PC-3 (cell line): Measurements from ENCODE around the gene CBFA2T3. TPM values are rescaled to one million over a fixed set of nuclear protein-coding genes. Genes with fewer than 3 reads are reported as not detected.

Experiments used
- ATAC-seq: fragments of 200-7000 bp; cut with Tn5 transposase; 2 replicates; pipeline ENCODE4 v1.9.1; 2020; ENCODE audit warnings: mild to moderate bottlenecking, moderate library complexity
- BruUV-seq: library from RNA; stranded (reverse); fragments of 400-500 nt; replicated peaks from 2 replicates; lab custom pipeline; 2021; lab: Mats Ljungman, UMichigan
- CTCF ChIA-PET: fragments of 300-600 bp; sonication (Branson Sonifier 250); formaldehyde crosslinking; loops from one replicate; lab custom pipeline; 2022; ENCODE audit warnings: antibody characterized with exemption; lab: Charles Lee
- POLR2A ChIA-PET: fragments of 300-600 bp; sonication (Branson Sonifier 250); formaldehyde crosslinking; loops from one replicate; lab custom pipeline; 2022; ENCODE audit warnings: antibody characterized with exemption; ENCODE audit not compliant: unreplicated experiment; lab: Charles Lee
- DNase-seq: peaks from one replicate; pipeline ENCODE4 v3.0.0-alpha.2; 2015
- H2AFZ ChIP-seq: fragments of 300-600 bp; sonication (generic); 2 replicates; pipeline ENCODE4 v1.6.0; 2016; ENCODE audit warnings: antibody characterized with exemption, low read length
- H3F3A ChIP-seq: fragments of 300-600 bp; sonication (generic); one replicate; pipeline ENCODE4 v1.6.0; 2017; ENCODE audit warnings: antibody characterized with exemption, low read length, control low read depth, mild to moderate bottlenecking; ENCODE audit not compliant: unreplicated experiment
- H3K27ac ChIP-seq: fragments of 300-600 bp; sonication (generic); 2 replicates; pipeline ENCODE4 v1.5.1; 2016; ENCODE audit warnings: mild to moderate bottlenecking, low read length
- H3K27me3 ChIP-seq: fragments of 300-600 bp; sonication (generic); 2 replicates; pipeline ENCODE4 v1.6.1; 2016; ENCODE audit warnings: low read length, mixed read lengths
- H3K36me3 ChIP-seq: fragments of 300-600 bp; sonication (generic); 2 replicates; pipeline ENCODE4 v1.6.1; 2016; ENCODE audit warnings: low read depth, mixed run types, low read length, mixed read lengths
- H3K4me1 ChIP-seq: fragments of 300-600 bp; sonication (generic); 2 replicates; pipeline ENCODE4 v1.5.1; 2016; ENCODE audit warnings: low read length; ENCODE audit not compliant: insufficient read depth
- H3K4me2 ChIP-seq: fragments of 300-600 bp; sonication (generic); 2 replicates; pipeline ENCODE4 v1.6.0; 2016; ENCODE audit warnings: low read length
- H3K4me3 ChIP-seq: fragments of 300-600 bp; sonication (generic); 2 replicates; pipeline ENCODE4 v1.5.1; 2016; ENCODE audit warnings: mild to moderate bottlenecking, low read length, mixed read lengths
- H3K79me2 ChIP-seq: fragments of 300-600 bp; sonication (generic); 2 replicates; pipeline ENCODE4 v1.6.1; 2017; ENCODE audit warnings: low read length, mixed read lengths
- H3K9ac ChIP-seq: fragments of 300-600 bp; sonication (generic); 2 replicates; pipeline ENCODE4 v1.6.0; 2016; ENCODE audit warnings: mild to moderate bottlenecking, low read length
- H3K9me2 ChIP-seq: fragments of 300-600 bp; sonication (generic); replicated peaks from 2 replicates; pipeline ENCODE4 v1.6.1; 2016; ENCODE audit warnings: mixed run types, low read length, mixed read lengths
- H3K9me3 ChIP-seq: fragments of 300-600 bp; sonication (generic); 2 replicates; pipeline ENCODE4 v1.6.1; 2016; ENCODE audit warnings: low read length, mixed read lengths
- H4K20me1 ChIP-seq: fragments of 300-600 bp; sonication (generic); 2 replicates; pipeline ENCODE4 v1.6.1; 2016; ENCODE audit warnings: low read length, mixed read lengths
- EZH2 ChIP-seq: fragments of 300-600 bp; sonication (generic); IDR thresholded peaks from one replicate; pipeline ENCODE4 v1.6.1; 2017; ENCODE audit warnings: antibody characterized with exemption, mild to moderate bottlenecking, low read length; ENCODE audit not compliant: unreplicated experiment
- EZH2phosphoT487 ChIP-seq: fragments of 300-600 bp; sonication (generic); IDR thresholded peaks from 2 replicates; pipeline ENCODE4 v1.6.1; 2018; ENCODE audit warnings: mild to moderate bottlenecking, antibody characterized with exemption, low read length, borderline replicate concordance
- intact Hi-C: fragments of 100-400 bp; cut with micrococcal nuclease; formaldehyde crosslinking; loops from 2 replicates; pipeline ENCODE4 v1.9.0; 2023
- total RNA-seq: library from RNA; depleted of rRNA; stranded (reverse); fragments of >200 nt; gene quantifications from 2 replicates; pipeline ENCODE4 v1.2.3, GENCODE V29; 2014
- TF ChIP-seq, protein P1 (sequence below): fragments of 300-600 bp; sonication (generic); conservative IDR thresholded peaks from 2 replicates; pipeline ENCODE4 v1.5.1; 2017; ENCODE audit warnings: antibody characterized with exemption, low read depth, mild to moderate bottlenecking, low read length

CBFA2T3 gene
- total RNA-seq, 1 experiment from 2014 or later: not detected

GRCh38 chr16:88882358-88883030 is 94.5 kb downstream of the CBFA2T3 start:
- peak; percentile 38 for DNase-seq
- no peak overlapping the region for H3K9ac ChIP-seq
- H2AFZ ChIP-seq: no peak overlapping the region
- peak; percentile 77 for ATAC-seq
- peaks cover 6% of the 10 kb centered on the region; the same call in 1 of the 2 replicates for H3K4me1 ChIP-seq
- POLR2A ChIA-PET: no interaction called here
- no peaks in the 10 kb centered on the region for H3K9me3 ChIP-seq
- H3K27ac ChIP-seq: no peak overlapping the region
- H3K27me3 ChIP-seq: no peaks in the 10 kb centered on the region
- H3K4me3 ChIP-seq: no peak overlapping the region
- no peaks in the 10 kb centered on the region for H3F3A ChIP-seq
- H3K9me2 ChIP-seq: no peaks in the 10 kb centered on the region
- H3K4me2 ChIP-seq: 0 out of 2 replicates have a peak overlapping the region, but pooled peaks have one; percentile 6
- intact Hi-C loops: no loop called here
- no peaks in the 10 kb centered on the region for H3K79me2 ChIP-seq
- TF ChIP-seq EZH2phosphoT487 (no peak), EZH2 (no peak)
- TF ChIP-seq, protein P1, sequence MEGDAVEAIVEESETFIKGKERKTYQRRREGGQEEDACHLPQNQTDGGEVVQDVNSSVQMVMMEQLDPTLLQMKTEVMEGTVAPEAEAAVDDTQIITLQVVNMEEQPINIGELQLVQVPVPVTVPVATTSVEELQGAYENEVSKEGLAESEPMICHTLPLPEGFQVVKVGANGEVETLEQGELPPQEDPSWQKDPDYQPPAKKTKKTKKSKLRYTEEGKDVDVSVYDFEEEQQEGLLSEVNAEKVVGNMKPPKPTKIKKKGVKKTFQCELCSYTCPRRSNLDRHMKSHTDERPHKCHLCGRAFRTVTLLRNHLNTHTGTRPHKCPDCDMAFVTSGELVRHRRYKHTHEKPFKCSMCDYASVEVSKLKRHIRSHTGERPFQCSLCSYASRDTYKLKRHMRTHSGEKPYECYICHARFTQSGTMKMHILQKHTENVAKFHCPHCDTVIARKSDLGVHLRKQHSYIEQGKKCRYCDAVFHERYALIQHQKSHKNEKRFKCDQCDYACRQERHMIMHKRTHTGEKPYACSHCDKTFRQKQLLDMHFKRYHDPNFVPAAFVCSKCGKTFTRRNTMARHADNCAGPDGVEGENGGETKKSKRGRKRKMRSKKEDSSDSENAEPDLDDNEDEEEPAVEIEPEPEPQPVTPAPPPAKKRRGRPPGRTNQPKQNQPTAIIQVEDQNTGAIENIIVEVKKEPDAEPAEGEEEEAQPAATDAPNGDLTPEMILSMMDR: no peak
- no peaks in the 10 kb centered on the region for H4K20me1 ChIP-seq
- BruUV-seq: no TSS peak
- CTCF ChIA-PET: interaction anchor here (0.8 kb wide), 1 partner anchor 44 kb away, joined by 3 read pairs; no protein-coding TSS in a partner anchor
- H3K36me3 ChIP-seq: no peaks in the 10 kb centered on the region

GRCh38 chr16:88881675-88882357 is 95.2 kb downstream of the CBFA2T3 start:
- H3K9ac ChIP-seq: no peak overlapping the region
- H3K4me1 ChIP-seq: peaks cover 6% of the 10 kb centered on the region; the same call in 1 of the 2 replicates
- BruUV-seq: no TSS peak
- no peaks in the 10 kb centered on the region for H3F3A ChIP-seq
- no peak for ATAC-seq
- no peak overlapping the region for H3K4me2 ChIP-seq
- no peak overlapping the region for H3K27ac ChIP-seq
- no peaks in the 10 kb centered on the region for H3K27me3 ChIP-seq
- TF ChIP-seq EZH2phosphoT487 (no peak), EZH2 (no peak)
- TF ChIP-seq, protein P1: no peak
- no peaks in the 10 kb centered on the region for H3K9me3 ChIP-seq
- no peak overlapping the region for H3K4me3 ChIP-seq
- H3K79me2 ChIP-seq: no peaks in the 10 kb centered on the region
- H2AFZ ChIP-seq: no peak overlapping the region
- no peaks in the 10 kb centered on the region for H3K36me3 ChIP-seq
- intact Hi-C loops: no loop called here
- no peaks in the 10 kb centered on the region for H4K20me1 ChIP-seq
- POLR2A ChIA-PET: no interaction called here
- CTCF ChIA-PET: no interaction called here
- no peak for DNase-seq
- H3K9me2 ChIP-seq: no peaks in the 10 kb centered on the region
